HepG2 (cell line): ENCODE results near the gene RNF6. TPM values are rescaled to one million over a fixed set of nuclear protein-coding genes. Genes with fewer than 3 reads are reported as not detected.

Experiments used
- ATAC-seq: fragments of 200-7000 bp; cut with Tn5 transposase; 3 replicates; pipeline ENCODE4 v1.9.1; 2020; ENCODE audit warnings: mild to moderate bottlenecking, moderate library complexity
- BruUV-seq: library from RNA; stranded (reverse); fragments of 400-500 nt; replicated peaks from 2 replicates; lab custom pipeline; 2021; lab: Mats Ljungman, UMichigan
- CTCF ChIA-PET: fragments of 300-600 bp; formaldehyde crosslinking; extraction: SDS; loops from one replicate; lab custom pipeline; 2021; ENCODE audit warnings: low total read pairs, inconsistent platforms, low intra/inter-chr PET ratio; lab: Yijun Ruan, JAX
- POLR2A ChIA-PET: fragments of 350-600 bp; sonication (Branson Sonifier 250); formaldehyde crosslinking; loops from one replicate; lab custom pipeline; 2020; ENCODE audit warnings: antibody characterized with exemption, inconsistent platforms; lab: Yijun Ruan, JAX
- DNase-seq: peaks from one replicate; pipeline ENCODE4 v3.0.0-alpha.2; 2015; ENCODE audit warnings: low spot score
- FAIRE-seq: peaks from 3 replicates; lab custom pipeline; 2011; peaks lifted over from hg19 to GRCh38; lab: Jason Lieb, UNC
- H2AFZ ChIP-seq: one replicate; pipeline ENCODE4 v1.6.1; 2011; ENCODE audit warnings: low read length, inconsistent platforms
- H3K27ac ChIP-seq: fragments of 300-600 bp; 3 replicates; pipeline ENCODE4 v1.8.0; 2011; ENCODE audit warnings: mixed run types, mild to moderate bottlenecking, mixed read lengths, low read length, inconsistent platforms; ENCODE audit not compliant: insufficient read depth; ENCODE audit errors: extremely low read length
- H3K27me3 ChIP-seq, 2 experiments: fragments of 200-600 bp in 1 of 2; 2 replicates in 1 of 2; 3 replicates in 1 of 2; pipeline versions ENCODE4 v1.6.0 to v1.8.0; 2011; ENCODE audit warnings: low read length in 2 of 2, mild to moderate bottlenecking in 2 of 2, moderate library complexity in 2 of 2, inconsistent platforms in 1 of 2; ENCODE audit not compliant: insufficient read depth in 2 of 2, control insufficient read depth in 1 of 2
- H3K36me3 ChIP-seq, 2 experiments: fragments of 200-600 bp in 1 of 2; replicated peaks in 1 of 2; 2 replicates in 1 of 2; 3 replicates in 1 of 2; pipeline versions ENCODE4 v1.5.1 to v1.8.0; 2011; ENCODE audit warnings: low read length in 2 of 2, inconsistent platforms in 1 of 2; ENCODE audit not compliant: insufficient read depth in 2 of 2, control insufficient read depth in 1 of 2
- H3K4me1 ChIP-seq: 2 replicates; pipeline ENCODE4 v1.5.1; 2012; ENCODE audit warnings: low read length, inconsistent platforms; ENCODE audit not compliant: insufficient read depth
- H3K4me2 ChIP-seq: 2 replicates; pipeline ENCODE4 v1.6.0; 2011; ENCODE audit warnings: low read depth, low read length, inconsistent platforms
- H3K4me3 ChIP-seq, 3 experiments: fragments of 200-600 bp in 1 of 3; sonication (generic), shearing (Covaris generic) in 1 of 3; replicated peaks in 1 of 3; 2 replicates each; pipeline ENCODE4 v1.5.1; 2011 to 2016; ENCODE audit warnings: low read length in 3 of 3, inconsistent platforms in 2 of 3, low read depth in 2 of 3, mild to moderate bottlenecking in 2 of 3, control low read depth in 1 of 3, mixed read lengths in 1 of 3; ENCODE audit not compliant: insufficient read depth in 1 of 3
- H3K79me2 ChIP-seq: one replicate; pipeline ENCODE4 v1.6.1; 2011; ENCODE audit warnings: low read length, inconsistent platforms; ENCODE audit not compliant: insufficient read depth
- H3K9ac ChIP-seq: 2 replicates; pipeline ENCODE4 v1.6.0; 2011; ENCODE audit warnings: mild to moderate bottlenecking, low read depth, low read length, inconsistent platforms; ENCODE audit not compliant: insufficient read depth
- H3K9me3 ChIP-seq: 2 replicates; pipeline ENCODE4 v1.5.1; 2012; ENCODE audit warnings: mild to moderate bottlenecking, low read length
- H4K20me1 ChIP-seq: 2 replicates; pipeline ENCODE4 v1.6.0; 2011; ENCODE audit warnings: inconsistent platforms, mild to moderate bottlenecking, low read length, moderate library complexity; ENCODE audit not compliant: insufficient read depth
- BORCS8-MEF2B ChIP-seq: sonication (generic); formaldehyde crosslinking; IDR thresholded peaks from 2 replicates; pipeline ENCODE4 v1.8.0; 2022; ENCODE audit warnings: mild to moderate bottlenecking, missing genetic modification reagents
- BRD4 ChIP-seq: sonication (generic); formaldehyde crosslinking; IDR thresholded peaks from 2 replicates; pipeline ENCODE4 v1.4.0; 2020; ENCODE audit warnings: missing genetic modification reagents
- FOXC1 ChIP-seq: sonication (generic); formaldehyde crosslinking; IDR thresholded peaks from 2 replicates; pipeline ENCODE4 v1.8.0; 2022; ENCODE audit warnings: mild to moderate bottlenecking, missing genetic modification reagents, borderline replicate concordance
- GATAD1 ChIP-seq: IDR thresholded peaks from 2 replicates; pipeline ENCODE4 v1.6.1; 2016; ENCODE audit warnings: missing genetic modification reagents, missing compliant biosample characterization
- MYNN ChIP-seq: sonication (generic); formaldehyde crosslinking; IDR thresholded peaks from 2 replicates; pipeline ENCODE4 v1.4.0; 2020; ENCODE audit warnings: mild to moderate bottlenecking, low read depth, missing genetic modification reagents
- NCOR1 ChIP-seq: fragments of 200-600 bp; sonication (generic); IDR thresholded peaks from 2 replicates; pipeline ENCODE4 v1.7.0; 2017; ENCODE audit warnings: antibody characterized with exemption, low read length, borderline replicate concordance
- RAD51 ChIP-seq: fragments of 450-650 bp; IDR thresholded peaks from 2 replicates; pipeline ENCODE4 v1.6.1; 2016; ENCODE audit warnings: borderline replicate concordance
- RORA ChIP-seq: sonication (generic); formaldehyde crosslinking; IDR thresholded peaks from 2 replicates; pipeline ENCODE4 v1.5.0; 2020; ENCODE audit warnings: mild to moderate bottlenecking, missing genetic modification reagents, moderate library complexity
- SKI ChIP-seq: fragments of 450-650 bp; IDR thresholded peaks from one replicate; pipeline ENCODE4 v1.6.1; 2018; ENCODE audit warnings: mild to moderate bottlenecking; ENCODE audit not compliant: partially characterized antibody
- SOX5 ChIP-seq: IDR thresholded peaks from 2 replicates; pipeline ENCODE4 v1.6.1; 2016; ENCODE audit warnings: borderline replicate concordance
- ZFX ChIP-seq: sonication (generic); formaldehyde crosslinking; IDR thresholded peaks from 2 replicates; pipeline ENCODE4 v1.4.0; 2020; ENCODE audit warnings: mild to moderate bottlenecking, low read depth, missing genetic modification reagents, moderate library complexity
- ZFYVE20 ChIP-seq: sonication (generic); formaldehyde crosslinking; IDR thresholded peaks from 2 replicates; pipeline ENCODE4 v1.8.0; 2023; ENCODE audit warnings: low read depth, mild to moderate bottlenecking, moderate library complexity, missing genetic modification reagents, borderline replicate concordance
- ZNF326 ChIP-seq: sonication (generic); formaldehyde crosslinking; IDR thresholded peaks from 2 replicates; pipeline ENCODE4 v1.4.0; 2020; ENCODE audit warnings: missing genetic modification reagents, borderline replicate concordance
- WGBS: methylation state at CpG from one replicate; pipeline ENCODE4 v1.1.6; 2017; ENCODE audit warnings: low lambda C conversion rate; 5-methylcytosine and 5-hydroxymethylcytosine counted together
- in situ Hi-C: cut with HindIII; loops from 2 replicates; pipeline ENCODE4 v1.10.0; 2017; ENCODE audit warnings: low pct_unique_long_range_greater_than_20kb; ENCODE audit not compliant: extremely low pct_ligation_motif_present
- intact Hi-C: fragments of 100-400 bp; cut with micrococcal nuclease; formaldehyde crosslinking; loops from one replicate; pipeline ENCODE4 v1.10.0; 2022; ENCODE audit not compliant: unreplicated experiment
- polyA plus RNA-seq, 8 experiments: library from polyadenylated mRNA; depleted of rRNA in 3 of 8; stranded (reverse) in 7 of 8; unstranded in 1 of 8; fragments of >200 nt; fragmentation: Illumina TruSeq in 4 of 8; extraction: Trizol in 4 of 8; gene quantifications; 2 replicates each; pipeline versions ENCODE4 v1.2.1 to v1.2.3, GENCODE V29; 2011 to 2016; ENCODE audit warnings: low read depth in 4 of 8, missing spikeins in 1 of 8, mixed read lengths in 1 of 8; ENCODE audit not compliant: insufficient read depth in 1 of 8
- total RNA-seq, 5 experiments: library from RNA; depleted of rRNA; stranded (reverse); fragments of >200 nt; fragmentation: Illumina TruSeq; extraction: Trizol; gene quantifications; 2 replicates each; pipeline ENCODE4 v1.2.3, GENCODE V29; 2016; ENCODE audit warnings: low read depth in 1 of 5
- TF ChIP-seq, protein P1 (sequence below): sonication (generic); formaldehyde crosslinking; IDR thresholded peaks from 2 replicates; pipeline ENCODE4 v1.8.0; 2022; ENCODE audit warnings: missing genetic modification reagents, mild to moderate bottlenecking, borderline replicate concordance
- TF ChIP-seq, protein P2 (sequence below): sonication (generic); IDR thresholded peaks from 2 replicates; pipeline ENCODE4 v1.6.1; 2016; ENCODE audit warnings: low read depth, borderline replicate concordance
- TF ChIP-seq, protein P3 (sequence below): sonication (generic); formaldehyde crosslinking; IDR thresholded peaks from 2 replicates; pipeline ENCODE4 v1.5.0; 2020; ENCODE audit warnings: mild to moderate bottlenecking, missing genetic modification reagents

The RNF6 gene
- total and polyA plus RNA-seq, 2 of the 13 experiments (the other 11 are each of a cell fraction or from before 2014, with no cell fraction given), result 14.6 to 36.8 TPM

DNA sequence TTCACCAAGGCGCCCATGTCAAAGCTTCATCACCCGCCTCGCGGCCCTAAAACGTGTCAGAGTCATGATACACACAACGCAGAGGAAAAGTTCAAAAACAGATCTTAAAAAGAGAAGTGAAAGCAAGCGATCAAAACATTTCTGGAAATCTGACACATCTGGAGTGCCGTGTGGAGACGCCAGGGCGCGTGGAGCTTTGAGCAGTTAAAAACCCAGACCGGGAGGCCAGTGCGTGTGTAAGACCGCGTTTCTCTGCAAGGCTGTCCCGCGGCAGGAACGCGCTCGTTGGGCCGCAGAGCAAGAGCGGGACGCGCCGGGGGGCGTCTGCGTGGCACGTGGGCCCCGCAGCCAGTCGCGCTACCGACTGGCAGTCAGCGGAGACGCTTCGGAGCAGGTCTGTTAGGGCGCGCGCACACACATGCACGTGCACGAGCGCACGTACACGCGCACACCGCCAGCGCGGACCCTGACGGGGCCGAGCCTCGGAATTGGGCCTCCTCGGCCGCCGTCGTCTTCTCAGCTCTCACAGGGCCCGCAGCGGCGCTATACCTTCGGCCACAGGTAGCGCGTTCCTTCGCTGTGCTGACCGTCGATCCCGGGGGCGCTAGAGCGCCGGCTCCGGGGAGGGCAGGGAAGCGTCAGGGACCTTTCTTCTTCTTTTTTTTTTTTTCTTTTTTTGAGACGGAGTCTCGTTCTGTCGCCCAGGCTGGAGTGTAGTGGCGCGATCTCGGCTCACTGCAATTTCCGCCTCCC is 35.8 kb downstream of the RNF6 start:
- H3K36me3 ChIP-seq, result no peaks in the 10 kb centered on the region
- peak overlapping the region; percentile 92 for H2AFZ ChIP-seq
- H3K4me3 ChIP-seq, result peak overlapping the region; percentile 57 to 79 (median 63)
- ChIA-PET CTCF (interaction anchor here (0.8 to 1.9 kb wide), 2 partner anchors 310 to 512 kb away, joined by 3 to 14 read pairs; no protein-coding TSS in a partner anchor), POLR2A (interaction anchor here (1.0 to 2.8 kb wide), 4 partner anchors 36 to 512 kb away, joined by 4 to 9 read pairs (median 6); partner anchors contain the start of gene RNF6)
- intact Hi-C loops (loop anchor here (2.0 to 5.0 kb wide), 3 partner anchors 37 to 216 kb away; partner anchors contain the start of gene RNF6), in situ Hi-C loops (loop anchor here (5.0 to 25.0 kb wide), 3 partner anchors 439 to 676 kb away; no protein-coding TSS in a partner anchor)
- H3K4me2 ChIP-seq, result peak overlapping the region; percentile 93
- H3K79me2 ChIP-seq, result no peaks in the 10 kb centered on the region
- H3K27me3 ChIP-seq, result no peaks in the 10 kb centered on the region
- peaks cover 17% of the 10 kb centered on the region; the same call in 1 of the 2 replicates for H3K4me1 ChIP-seq
- BruUV-seq, result no TSS peak
- FAIRE-seq (peak; percentile 69), DNase-seq (peak; percentile 83), ATAC-seq (peak; percentile 95)
- H3K9me3 ChIP-seq, result no peaks in the 10 kb centered on the region
- WGBS, result 8% methylated on average over 35 of the region's 76 CpGs
- H4K20me1 ChIP-seq, result no peaks in the 10 kb centered on the region
- peak overlapping the region; percentile 74 for H3K9ac ChIP-seq
- H3K27ac ChIP-seq, result peak overlapping the region; percentile 57
- TF ChIP-seq, protein P1, sequence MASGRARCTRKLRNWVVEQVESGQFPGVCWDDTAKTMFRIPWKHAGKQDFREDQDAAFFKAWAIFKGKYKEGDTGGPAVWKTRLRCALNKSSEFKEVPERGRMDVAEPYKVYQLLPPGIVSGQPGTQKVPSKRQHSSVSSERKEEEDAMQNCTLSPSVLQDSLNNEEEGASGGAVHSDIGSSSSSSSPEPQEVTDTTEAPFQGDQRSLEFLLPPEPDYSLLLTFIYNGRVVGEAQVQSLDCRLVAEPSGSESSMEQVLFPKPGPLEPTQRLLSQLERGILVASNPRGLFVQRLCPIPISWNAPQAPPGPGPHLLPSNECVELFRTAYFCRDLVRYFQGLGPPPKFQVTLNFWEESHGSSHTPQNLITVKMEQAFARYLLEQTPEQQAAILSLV (CRISPR knock-in tag), result peak; percentile 68; the same call in 1 of the 2 replicates
- 0 out of 2 replicates have a peak, but pooled peaks have one; percentile 55 for TF ChIP-seq MYNN (CRISPR knock-in tag)
- no peak for TF ChIP-seq ZNF326 (CRISPR knock-in tag)
- peak; percentile 61 for TF ChIP-seq ZFX (CRISPR knock-in tag)
- peak; percentile 51; the same call in 1 of the 2 replicates for TF ChIP-seq ZFYVE20 (CRISPR knock-in tag)
- TF ChIP-seq BORCS8-MEF2B (CRISPR knock-in tag), result peak; percentile 96
- TF ChIP-seq, protein P2, sequence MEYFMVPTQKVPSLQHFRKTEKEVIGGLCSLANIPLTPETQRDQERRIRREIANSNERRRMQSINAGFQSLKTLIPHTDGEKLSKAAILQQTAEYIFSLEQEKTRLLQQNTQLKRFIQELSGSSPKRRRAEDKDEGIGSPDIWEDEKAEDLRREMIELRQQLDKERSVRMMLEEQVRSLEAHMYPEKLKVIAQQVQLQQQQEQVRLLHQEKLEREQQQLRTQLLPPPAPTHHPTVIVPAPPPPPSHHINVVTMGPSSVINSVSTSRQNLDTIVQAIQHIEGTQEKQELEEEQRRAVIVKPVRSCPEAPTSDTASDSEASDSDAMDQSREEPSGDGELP, result peak; percentile 19; the same call in 1 of the 2 replicates
- TF ChIP-seq SOX5 (CRISPR knock-in tag), result no peak; the same call in 1 of the 2 replicates
- TF ChIP-seq RAD51, result no peak
- TF ChIP-seq NCOR1, result no peak
- TF ChIP-seq SKI, result peak; percentile 40
- TF ChIP-seq, protein P3, sequence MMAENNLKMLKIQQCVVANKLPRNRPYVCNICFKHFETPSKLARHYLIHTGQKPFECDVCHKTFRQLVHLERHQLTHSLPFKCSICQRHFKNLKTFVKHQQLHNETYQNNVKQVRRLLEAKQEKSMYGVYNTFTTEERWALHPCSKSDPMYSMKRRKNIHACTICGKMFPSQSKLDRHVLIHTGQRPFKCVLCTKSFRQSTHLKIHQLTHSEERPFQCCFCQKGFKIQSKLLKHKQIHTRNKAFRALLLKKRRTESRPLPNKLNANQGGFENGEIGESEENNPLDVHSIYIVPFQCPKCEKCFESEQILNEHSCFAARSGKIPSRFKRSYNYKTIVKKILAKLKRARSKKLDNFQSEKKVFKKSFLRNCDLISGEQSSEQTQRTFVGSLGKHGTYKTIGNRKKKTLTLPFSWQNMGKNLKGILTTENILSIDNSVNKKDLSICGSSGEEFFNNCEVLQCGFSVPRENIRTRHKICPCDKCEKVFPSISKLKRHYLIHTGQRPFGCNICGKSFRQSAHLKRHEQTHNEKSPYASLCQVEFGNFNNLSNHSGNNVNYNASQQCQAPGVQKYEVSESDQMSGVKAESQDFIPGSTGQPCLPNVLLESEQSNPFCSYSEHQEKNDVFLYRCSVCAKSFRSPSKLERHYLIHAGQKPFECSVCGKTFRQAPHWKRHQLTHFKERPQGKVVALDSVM (CRISPR knock-in tag), result peak; percentile 69
- TF ChIP-seq RORA (CRISPR knock-in tag), result no peak
- peak; percentile 71; the same call in 1 of the 2 replicates for TF ChIP-seq BRD4 (CRISPR knock-in tag)
- TF ChIP-seq GATAD1 (CRISPR knock-in tag), result peak; percentile 79
- TF ChIP-seq FOXC1, result peak; percentile 79
